CD14-positive monocyte (primary cell): ENCODE results near the gene SGSH. TPM values are rescaled to one million over a fixed set of nuclear protein-coding genes. Genes with fewer than 3 reads are reported as not detected.

ENCODE experiments used
- DNase-seq, 3 donors: peaks; one replicate each; pipeline ENCODE4 v3.0.0-alpha.2; 2011 to 2022
- H2AFZ ChIP-seq: 2 replicates; pipeline ENCODE4 v1.6.0; 2012; ENCODE audit warnings: mild to moderate bottlenecking, low read depth, low read length, inconsistent platforms; ENCODE audit not compliant: insufficient read depth, poor library complexity, severe bottlenecking
- H3K27ac ChIP-seq, 2 donors: 1 replicate in 1 of 2; 2 replicates in 1 of 2; pipeline ENCODE4 v1.5.1; 2012 to 2013; ENCODE audit warnings: low read length in 2 of 2, control low read depth in 1 of 2, inconsistent platforms in 1 of 2, low read depth in 1 of 2, mild to moderate bottlenecking in 1 of 2
- H3K27me3 ChIP-seq, 2 donors: one replicate each; pipeline versions ENCODE4 v1.6.0 to v1.6.1; 2011 to 2013; ENCODE audit warnings: low read length in 2 of 2; ENCODE audit not compliant: control insufficient read depth in 2 of 2, insufficient read depth in 2 of 2
- H3K36me3 ChIP-seq, 2 donors: replicated peaks in 1 of 2; 1 replicate in 1 of 2; 2 replicates in 1 of 2; pipeline versions ENCODE4 v1.5.1 to v1.6.1; 2012 to 2013; ENCODE audit warnings: low read length in 2 of 2, control low read depth in 1 of 2, inconsistent platforms in 1 of 2, mild to moderate bottlenecking in 1 of 2; ENCODE audit not compliant: insufficient read depth in 2 of 2, control insufficient read depth in 1 of 2
- H3K4me1 ChIP-seq, 2 donors: 1 replicate in 1 of 2; 2 replicates in 1 of 2; pipeline versions ENCODE4 v1.5.1 to v1.6.1; 2012 to 2013; ENCODE audit warnings: low read length in 2 of 2, control low read depth in 1 of 2, inconsistent platforms in 1 of 2, mild to moderate bottlenecking in 1 of 2, moderate library complexity in 1 of 2; ENCODE audit not compliant: insufficient read depth in 2 of 2, control insufficient read depth in 1 of 2
- H3K4me2 ChIP-seq: replicated peaks from 2 replicates; pipeline ENCODE3; 2012; ENCODE audit warnings: low read length, moderate library complexity, mild to moderate bottlenecking; ENCODE audit not compliant: poor library complexity, severe bottlenecking; ENCODE audit errors: extremely low read depth
- H3K4me3 ChIP-seq, 3 experiments: fragments of 200-600 bp in 1 of 3; sonication (generic) in 1 of 3; replicated peaks in 1 of 3; 1 replicate in 2 of 3; 2 replicates in 1 of 3; pipeline ENCODE4 v1.5.1; 2011 to 2013; ENCODE audit warnings: low read length in 3 of 3, mild to moderate bottlenecking in 3 of 3, control low read depth in 2 of 3, low read depth in 2 of 3, inconsistent platforms in 1 of 3, moderate library complexity in 1 of 3
- H3K79me2 ChIP-seq: 2 replicates; pipeline ENCODE4 v1.6.0; 2012; ENCODE audit warnings: mild to moderate bottlenecking, control low read depth, inconsistent platforms, low read length, moderate library complexity; ENCODE audit not compliant: insufficient read depth
- H3K9ac ChIP-seq: 2 replicates; pipeline ENCODE4 v1.6.0; 2017; ENCODE audit warnings: low read length, mild to moderate bottlenecking; ENCODE audit not compliant: insufficient read depth, poor library complexity, severe bottlenecking
- H3K9me3 ChIP-seq, 2 donors: replicated peaks in 1 of 2; 1 replicate in 1 of 2; 2 replicates in 1 of 2; pipeline versions ENCODE4 v1.5.1 to v1.6.1; 2012 to 2013; ENCODE audit warnings: low read length in 2 of 2, control low read depth in 1 of 2; ENCODE audit not compliant: control insufficient read depth in 1 of 2, insufficient read depth in 1 of 2
- H4K20me1 ChIP-seq: 2 replicates; pipeline ENCODE4 v1.6.0; 2012; ENCODE audit warnings: mild to moderate bottlenecking, low read length, control low read depth, moderate library complexity; ENCODE audit not compliant: insufficient read depth
- H3K27ac Mint-ChIP-seq, 7 donors: one replicate each; pipeline ENCODE4 v1.8.0; 2020; ENCODE audit warnings: mild to moderate bottlenecking in 7 of 7, mixed read lengths in 7 of 7, moderate library complexity in 6 of 7, inconsistent platforms in 2 of 7
- H3K27me3 Mint-ChIP-seq, 3 donors: one replicate each; pipeline ENCODE4 v1.8.0; 2021 to 2022; ENCODE audit warnings: low read depth in 3 of 3, mild to moderate bottlenecking in 3 of 3, mixed read lengths in 3 of 3, moderate library complexity in 3 of 3, inconsistent platforms in 1 of 3
- H3K36me3 Mint-ChIP-seq, 2 donors: one replicate each; pipeline ENCODE4 v1.8.0; 2020; ENCODE audit warnings: mixed read lengths in 2 of 2, inconsistent platforms in 1 of 2, mild to moderate bottlenecking in 1 of 2
- H3K4me1 Mint-ChIP-seq: one replicate; pipeline ENCODE4 v1.8.0; 2020; ENCODE audit warnings: mild to moderate bottlenecking, mixed read lengths
- H3K4me3 Mint-ChIP-seq, 2 donors: one replicate each; pipeline ENCODE4 v1.8.0; 2020; ENCODE audit warnings: mild to moderate bottlenecking in 2 of 2, mixed read lengths in 2 of 2, moderate library complexity in 1 of 2
- H3K9me3 Mint-ChIP-seq, 7 donors: one replicate each; pipeline ENCODE4 v1.8.0; 2020 to 2022; ENCODE audit warnings: mixed read lengths in 7 of 7, mild to moderate bottlenecking in 6 of 7, moderate library complexity in 6 of 7, inconsistent platforms in 2 of 7
- WGBS: methylation state at CpG from one replicate; pipeline ENCODE4 v1.1.5; 2013; ENCODE audit warnings: missing lambda C conversion rate; ENCODE audit not compliant: insufficient coverage; 5-methylcytosine and 5-hydroxymethylcytosine counted together
- intact Hi-C, 2 donors: fragments of 100-400 bp; cut with micrococcal nuclease; formaldehyde crosslinking; loops; one replicate each; pipeline versions ENCODE4 v1.15.0 to v1.15.1; 2023
- polyA plus RNA-seq, 3 donors: library from polyadenylated mRNA; depleted of rRNA in 1 of 3; unstranded in 2 of 3; stranded (reverse) in 1 of 3; fragments of 300-500 nt in 2 of 3; fragments of >200 nt in 1 of 3; fragmentation: Illumina TruSeq in 2 of 3; gene quantifications; 1 replicate in 2 of 3; 2 replicates in 1 of 3; pipeline ENCODE4 v1.2.3, GENCODE V29; 2012 to 2021
- TF ChIP-seq, protein P1 (sequence below): fragments of 200-600 bp; IDR thresholded peaks from one replicate; pipeline ENCODE4 v1.8.0; 2022; ENCODE audit warnings: antibody characterized with exemption, mild to moderate bottlenecking

Gene SGSH
- polyA plus RNA-seq, 3 donors = 21.1 to 193 (median 31.3) TPM

- no peak overlapping the region for H3K27ac Mint-ChIP-seq
- 97% methylated on average over 3 of the region's 5 CpGs for WGBS
Observed at GRCh38 chr17:80168371-80168770, 51.8 kb downstream of the SGSH start.

DNA sequence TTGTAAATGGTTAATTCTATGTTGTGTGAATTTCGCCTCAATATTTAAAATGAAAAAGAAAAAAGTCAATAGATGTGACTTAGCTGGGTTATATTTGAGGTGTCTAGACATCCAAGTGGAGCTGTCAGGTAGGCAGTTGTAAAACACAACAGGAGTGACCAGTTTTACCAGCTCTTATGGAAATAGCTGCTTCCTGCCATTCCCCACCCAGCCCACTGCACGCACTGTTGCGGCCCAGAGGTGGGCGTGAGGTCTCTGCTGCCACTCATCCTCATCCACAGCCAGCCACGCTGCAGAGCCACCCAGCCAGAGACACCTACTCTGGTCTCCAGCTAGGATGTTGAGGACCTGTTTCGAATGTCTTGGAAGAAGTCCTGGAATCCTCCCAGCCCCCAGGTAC, 53.7 kb downstream of the SGSH start:
- no peak for DNase-seq
- WGBS = 82% methylated on average over 4 of the region's 6 CpGs
- Histone ChIP-seq H3K4me2 (no peak overlapping the region), H3K36me3 (no peaks in the 10 kb centered on the region), H3K4me1 (no peaks in the 10 kb centered on the region), H3K27ac (no peak overlapping the region), H3K79me2 (no peaks in the 10 kb centered on the region), H3K9ac (no peak overlapping the region), H3K9me3 (no peaks in the 10 kb centered on the region), H2AFZ (no peak overlapping the region), H4K20me1 (no peaks in the 10 kb centered on the region), H3K4me3 (no peak overlapping the region), H3K27me3 (no peaks in the 10 kb centered on the region)
- peaks cover 6 to 14% (median 6%) of the 10 kb centered on the region in 3 donors for H3K27me3 Mint-ChIP-seq
- no peak overlapping the region for H3K27ac Mint-ChIP-seq
- no peak overlapping the region for H3K4me3 Mint-ChIP-seq
- peaks cover 0 to 5% (median 0%) of the 10 kb centered on the region in 7 donors for H3K9me3 Mint-ChIP-seq
- TF ChIP-seq, protein P1, sequence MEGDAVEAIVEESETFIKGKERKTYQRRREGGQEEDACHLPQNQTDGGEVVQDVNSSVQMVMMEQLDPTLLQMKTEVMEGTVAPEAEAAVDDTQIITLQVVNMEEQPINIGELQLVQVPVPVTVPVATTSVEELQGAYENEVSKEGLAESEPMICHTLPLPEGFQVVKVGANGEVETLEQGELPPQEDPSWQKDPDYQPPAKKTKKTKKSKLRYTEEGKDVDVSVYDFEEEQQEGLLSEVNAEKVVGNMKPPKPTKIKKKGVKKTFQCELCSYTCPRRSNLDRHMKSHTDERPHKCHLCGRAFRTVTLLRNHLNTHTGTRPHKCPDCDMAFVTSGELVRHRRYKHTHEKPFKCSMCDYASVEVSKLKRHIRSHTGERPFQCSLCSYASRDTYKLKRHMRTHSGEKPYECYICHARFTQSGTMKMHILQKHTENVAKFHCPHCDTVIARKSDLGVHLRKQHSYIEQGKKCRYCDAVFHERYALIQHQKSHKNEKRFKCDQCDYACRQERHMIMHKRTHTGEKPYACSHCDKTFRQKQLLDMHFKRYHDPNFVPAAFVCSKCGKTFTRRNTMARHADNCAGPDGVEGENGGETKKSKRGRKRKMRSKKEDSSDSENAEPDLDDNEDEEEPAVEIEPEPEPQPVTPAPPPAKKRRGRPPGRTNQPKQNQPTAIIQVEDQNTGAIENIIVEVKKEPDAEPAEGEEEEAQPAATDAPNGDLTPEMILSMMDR = no peak
- intact Hi-C loops = no loop called here
- H3K36me3 Mint-ChIP-seq = no peaks in the 10 kb centered on the region
- peaks cover 2% of the 10 kb centered on the region for H3K4me1 Mint-ChIP-seq

More at GRCh38 chr17:80168371-80168770, 51.8 kb downstream of the SGSH start:
- no peak overlapping the region for H3K4me3 ChIP-seq
- no peaks in the 10 kb centered on the region for H3K9me3 ChIP-seq
- no peaks in the 10 kb centered on the region for H3K4me1 ChIP-seq
- H2AFZ ChIP-seq = no peak overlapping the region
- no peaks in the 10 kb centered on the region for H4K20me1 ChIP-seq
- DNase-seq = no peak
- Mint-ChIP-seq H3K9me3 (peaks cover 0 to 5% (median 0%) of the 10 kb centered on the region in 7 donors), H3K4me1 (peaks cover 2% of the 10 kb centered on the region), H3K36me3 (no peaks in the 10 kb centered on the region), H3K27me3 (peaks cover 0 to 9% (median 8%) of the 10 kb centered on the region in 3 donors), H3K4me3 (no peak overlapping the region)
- H3K4me2 ChIP-seq = no peak overlapping the region
- H3K79me2 ChIP-seq = no peaks in the 10 kb centered on the region
- no peaks in the 10 kb centered on the region for H3K27me3 ChIP-seq
- TF ChIP-seq, protein P1 = no peak
- H3K36me3 ChIP-seq = no peaks in the 10 kb centered on the region
- H3K27ac ChIP-seq = no peak overlapping the region
- intact Hi-C loops = no loop called here
- no peak overlapping the region for H3K9ac ChIP-seq
